MCF 10A (cell line): ENCODE measurements around the gene NRROS. TPM values are rescaled to one million over a fixed set of nuclear protein-coding genes. Genes with fewer than 3 reads are reported as not detected.
A peak's percentile ranks its signal among the peaks of the same experiment; 100 is the strongest.

Experiments
- BruUV-seq: library from RNA; stranded (reverse); fragments of 400-500 nt; replicated peaks from 2 replicates; lab custom pipeline; 2021; lab: Mats Ljungman, UMichigan
- CTCF ChIA-PET: fragments of 300-600 bp; sonication (Branson Sonifier 250); formaldehyde crosslinking; extraction: SDS; loops from one replicate; lab custom pipeline; 2021; ENCODE audit warnings: antibody characterized with exemption, inconsistent platforms; lab: Yijun Ruan, JAX
- POLR2A ChIA-PET: fragments of 300-600, 350-650 bp; sonication (Branson Sonifier 250); formaldehyde crosslinking; extraction: SDS; loops from one replicate; lab custom pipeline; 2020; ENCODE audit warnings: antibody characterized with exemption, inconsistent platforms; lab: Yijun Ruan, JAX
- DNase-seq: peaks from one replicate; pipeline ENCODE4 v3.0.0-alpha.2; 2018; ENCODE audit not compliant: unreplicated experiment
- H3K27ac Mint-ChIP-seq: one replicate; pipeline ENCODE4 v1.8.0; 2022; ENCODE audit warnings: mild to moderate bottlenecking, low read depth, mixed read lengths; ENCODE audit not compliant: unreplicated experiment
- H3K27me3 Mint-ChIP-seq: one replicate; pipeline ENCODE4 v1.8.0; 2022; ENCODE audit warnings: mixed read lengths; ENCODE audit not compliant: insufficient read depth, unreplicated experiment
- H3K36me3 Mint-ChIP-seq: one replicate; pipeline ENCODE4 v1.8.0; 2022; ENCODE audit warnings: mild to moderate bottlenecking, moderate library complexity, mixed read lengths; ENCODE audit not compliant: insufficient read depth, unreplicated experiment
- H3K4me1 Mint-ChIP-seq: one replicate; pipeline ENCODE4 v1.8.0; 2022; ENCODE audit warnings: mixed read lengths; ENCODE audit not compliant: insufficient read depth, unreplicated experiment
- H3K4me3 Mint-ChIP-seq: one replicate; pipeline ENCODE4 v1.8.0; 2022; ENCODE audit warnings: mild to moderate bottlenecking, moderate library complexity, mixed read lengths; ENCODE audit not compliant: unreplicated experiment
- H3K9me3 Mint-ChIP-seq: one replicate; pipeline ENCODE4 v1.8.0; 2022; ENCODE audit warnings: mixed read lengths; ENCODE audit not compliant: unreplicated experiment
- CTCF ChIP-seq: fragments of 200-600 bp; IDR thresholded peaks from one replicate; pipeline ENCODE4 v1.8.0; 2022; ENCODE audit warnings: antibody characterized with exemption, mild to moderate bottlenecking; ENCODE audit not compliant: unreplicated experiment
- intact Hi-C: fragments of 100-400 bp; cut with micrococcal nuclease; formaldehyde crosslinking; loops from 2 replicates; pipeline ENCODE4 v1.14.1; 2022
- total RNA-seq: library from RNA; stranded (reverse); gene quantifications from 2 replicates; pipeline ENCODE4 v1.2.3, GENCODE V29; 2022

The NRROS gene
- total RNA-seq, 1 experiment from 2014 or later = not detected

GRCh38 chr3:196662711-196663571 is 23.4 kb downstream of the NRROS start:
- Mint-ChIP-seq H3K27me3 (no peaks in the 10 kb centered on the region), H3K9me3 (no peaks in the 10 kb centered on the region), H3K4me3 (no peak overlapping the region), H3K27ac (no peak overlapping the region), H3K36me3 (no peaks in the 10 kb centered on the region), H3K4me1 (peaks cover 8% of the 10 kb centered on the region)
- no peak for TF ChIP-seq CTCF
- POLR2A ChIA-PET = interaction anchor here (0.7 kb wide), 1 partner anchor 655 kb away, joined by 3 read pairs; no protein-coding TSS in a partner anchor
- CTCF ChIA-PET = interaction anchor here (0.5 to 0.8 kb wide), 2 partner anchors 18 to 359 kb away, joined by 3 to 4 read pairs; no protein-coding TSS in a partner anchor
- intact Hi-C loops = no loop called here
- no peak for DNase-seq
- no TSS peak for BruUV-seq

- DNase-seq = peak; percentile 74
- H3K9me3 Mint-ChIP-seq = no peaks in the 10 kb centered on the region
- CTCF ChIA-PET = no interaction called here
- H3K4me3 Mint-ChIP-seq = no peak overlapping the region
- intact Hi-C loops = no loop called here
- H3K4me1 Mint-ChIP-seq = peaks cover 8% of the 10 kb centered on the region
- TF ChIP-seq CTCF = no peak
- peaks cover 12% of the 10 kb centered on the region for H3K27me3 Mint-ChIP-seq
- H3K36me3 Mint-ChIP-seq = no peaks in the 10 kb centered on the region
- POLR2A ChIA-PET = interaction anchor here (0.7 kb wide), 2 partner anchors 11 to 1425 kb away, joined by 3 to 4 read pairs; no protein-coding TSS in a partner anchor
- peak overlapping the region; percentile 9 for H3K27ac Mint-ChIP-seq
- BruUV-seq = no TSS peak
These were observed 26.7 kb downstream of the NRROS start for GRCh38 chr3:196666001-196666867.

GRCh38 chr3:196667056-196667825 is 27.7 kb downstream of the NRROS start:
- no peak for DNase-seq
- no peak overlapping the region for H3K4me3 Mint-ChIP-seq
- H3K9me3 Mint-ChIP-seq = no peaks in the 10 kb centered on the region
- peaks cover 8% of the 10 kb centered on the region for H3K4me1 Mint-ChIP-seq
- peaks cover 12% of the 10 kb centered on the region for H3K27me3 Mint-ChIP-seq
- CTCF ChIA-PET = no interaction called here
- no peak for TF ChIP-seq CTCF
- POLR2A ChIA-PET = no interaction called here
- no peaks in the 10 kb centered on the region for H3K36me3 Mint-ChIP-seq
- intact Hi-C loops = no loop called here
- no TSS peak for BruUV-seq
- H3K27ac Mint-ChIP-seq = no peak overlapping the region
